Frontal cortex (tissue), 4 donors: ENCODE data around the gene CELF1. TPM values are rescaled to one million over a fixed set of nuclear protein-coding genes. Genes with fewer than 3 reads are reported as not detected.

ENCODE experiments used
- DNase-seq, 2 donors: peaks; one replicate each; pipeline ENCODE4 v3.0.0; 2012; ENCODE audit warnings: low spot score in 2 of 2
- FAIRE-seq: peaks from 2 replicates; lab custom pipeline; 2012; peaks lifted over from hg19 to GRCh38; lab: Jason Lieb, UNC
- small RNA-seq: library from RNA; depleted of rRNA; stranded (forward); fragments of <200 nt; gene quantifications from one replicate; pipeline ENCODE3, GENCODE V24; 2014
- total RNA-seq: library from RNA; depleted of rRNA; stranded (reverse); fragments of >200 nt; gene quantifications from one replicate; pipeline ENCODE4 v1.2.3, GENCODE V29; 2014
- donor health status: control.
- donor health status: control.
- donor health status: control.

Gene CELF1
- total RNA-seq, 1 donor from 2014 or later = 176 TPM

- FAIRE-seq = no peak
- DNase-seq = no peak
Observed at GRCh38 chr11:47434011-47434786, 118.7 kb downstream of the CELF1 start.

- FAIRE-seq (no peak), DNase-seq (no peak)
Observed at GRCh38 chr11:47433157-47433556, 119.8 kb downstream of the CELF1 start.

DNA sequence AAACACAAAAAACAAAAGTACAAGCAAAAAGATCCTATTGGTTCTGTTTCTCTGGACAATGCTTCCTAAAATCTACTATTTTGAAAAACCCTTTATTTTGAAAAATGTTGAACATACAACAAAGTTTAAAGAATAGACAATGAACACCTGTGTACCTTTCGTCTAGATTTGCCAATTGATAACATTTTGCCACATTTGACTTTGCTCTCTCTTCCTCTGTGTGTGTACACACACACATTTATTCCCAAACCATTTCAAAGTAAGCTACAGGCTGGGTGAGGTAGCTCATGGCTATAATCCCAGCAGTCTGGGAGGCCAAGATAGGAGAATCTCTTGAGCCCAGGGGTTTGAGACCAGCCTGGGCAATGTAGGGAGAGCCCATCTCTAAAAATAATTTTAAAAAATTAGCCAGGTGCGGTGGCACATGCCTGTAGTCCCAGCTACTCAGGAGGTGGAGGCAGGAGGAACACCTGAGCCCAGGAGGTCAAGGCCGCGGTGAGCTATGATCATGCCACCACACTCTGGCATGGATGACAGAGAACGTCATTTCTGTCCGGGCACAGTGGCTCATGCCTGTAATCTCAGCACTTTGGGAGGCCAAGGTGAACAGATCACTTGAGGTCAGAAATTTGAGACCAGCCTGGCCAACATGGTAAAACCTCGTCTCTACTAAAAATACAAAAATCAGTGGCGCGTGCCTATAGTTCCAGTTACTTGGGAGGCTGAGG, 121.4 kb downstream of the CELF1 start:
- FAIRE-seq = no peak

DNA sequence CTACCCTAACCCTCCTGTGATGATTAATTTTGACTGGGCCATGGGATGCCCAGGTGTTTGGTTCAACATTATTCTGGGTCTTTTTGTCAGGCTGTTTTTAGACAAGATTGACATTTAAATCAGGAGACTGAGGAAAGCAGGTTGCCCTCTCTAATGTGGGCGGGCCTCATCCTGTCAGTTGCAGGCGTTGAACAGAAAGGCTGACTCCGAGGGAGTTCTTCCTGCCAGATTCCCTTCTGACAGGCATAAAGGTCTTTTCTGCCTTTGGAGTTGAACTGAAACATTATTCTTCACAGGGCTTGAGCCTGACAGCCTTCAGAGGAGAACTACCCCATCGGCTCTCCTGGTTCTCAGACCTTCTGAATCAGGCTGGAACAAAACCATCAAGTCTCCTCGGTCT, 122.4 kb downstream of the CELF1 start:
- FAIRE-seq (no peak), DNase-seq (no peak)

More for the DNA sequence above, 121.4 kb downstream of the CELF1 start:
- DNase-seq = no peak

- peak; percentile 36 for FAIRE-seq
- DNase-seq = peak; percentile 88 to 96
Observed at GRCh38 chr11:47426062-47426956, 126.6 kb downstream of the CELF1 start, which contains the start of gene PSMC3. Gene PSMC3 (minus strand): TSS chr11:47426439. CDS start chr11:47426279, 160 bp downstream.

GRCh38 chr11:47425611-47426010, 127.3 kb downstream of the CELF1 start:
- DNase-seq (no peak), FAIRE-seq (no peak)

- DNase-seq = no peak
- no peak for FAIRE-seq
Observed at GRCh38 chr11:47418454-47419259, 134.3 kb downstream of the CELF1 start.

GRCh38 chr11:47417712-47418111, 135.2 kb downstream of the CELF1 start:
- DNase-seq (no peak), FAIRE-seq (no peak)

GRCh38 chr11:47415949-47416472, 136.9 kb downstream of the CELF1 start:
- no peak for DNase-seq
- FAIRE-seq = no peak

Small RNA genes lying within 50 kb of the gene (small RNA-seq; reads per million reads assigned to genes)
- gene RN7SL652P (not detected), gene RNU5E-10P (0.08 reads per million)

Other genes with a start within 250 kb of the CELF1 start
- gene MYBPC3, start 200.4 kb downstream of the CELF1 start, total RNA-seq = not detected
- 1.2 TPM for gene SPI1, start 174.6 kb downstream of the CELF1 start, total RNA-seq
- gene SLC39A13, start 144.5 kb downstream of the CELF1 start, total RNA-seq = 8.6 TPM
- 104 TPM for gene PSMC3, start 126.7 kb downstream of the CELF1 start, total RNA-seq
- gene RAPSN, start 104.0 kb downstream of the CELF1 start, total RNA-seq = not detected
- 22.0 TPM for gene PTPMT1, start 12.5 kb upstream of the CELF1 start, total RNA-seq
- 42.8 TPM for gene KBTBD4, start 25.8 kb upstream of the CELF1 start, total RNA-seq
- 72.6 TPM for gene NDUFS3, start 25.9 kb upstream of the CELF1 start, total RNA-seq
- not detected for gene FAM180B, start 33.5 kb upstream of the CELF1 start, total RNA-seq
- 14.7 TPM for gene C1QTNF4, start 41.3 kb upstream of the CELF1 start, total RNA-seq
- 95.4 TPM for gene MTCH2, start 89.4 kb upstream of the CELF1 start, total RNA-seq
- 0.41 TPM for gene AGBL2, start 162.2 kb upstream of the CELF1 start, total RNA-seq
- gene FNBP4, start 214.2 kb upstream of the CELF1 start, total RNA-seq = 79.5 TPM